GM18520 (cell line): ENCODE measurements around the gene FAM219A.
"Not testable (repeated sequence)": the region's sequence is repeated elsewhere in the genome, so short reads cannot be mapped to it uniquely, and the experiment has no call there.

Source experiments
- ATAC-seq: cut with Tn5 transposase; IDR thresholded peaks from one replicate; pipeline ENCODE4 v1.9.1; 2021; ENCODE audit not compliant: unreplicated experiment

FAM219A gene

GRCh38 chr9:34363619-34364351 lies 94.6 kb downstream of the FAM219A start:
- no peak for ATAC-seq

- no peak for ATAC-seq
These were observed 95.7 kb downstream of the FAM219A start for GRCh38 chr9:34362614-34363214.

DNA sequence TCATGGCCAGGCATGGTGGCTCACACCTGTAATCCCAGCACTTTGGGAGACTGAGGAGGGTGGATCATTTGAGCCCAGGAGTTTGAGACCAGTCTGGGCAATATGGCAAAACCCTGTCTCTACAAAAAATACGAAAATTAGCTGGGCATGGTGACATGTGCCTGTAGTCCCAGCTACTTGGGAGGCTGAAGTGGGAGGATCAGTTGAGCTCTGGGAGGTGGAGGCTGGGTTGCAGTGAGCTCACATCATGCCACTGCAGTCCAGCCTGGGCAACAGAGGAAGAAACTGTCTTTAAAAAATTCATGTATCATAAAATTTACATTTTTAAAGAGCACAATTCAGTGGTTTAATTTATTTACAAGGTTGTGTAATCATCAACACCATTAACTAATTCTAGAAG lies 105.4 kb downstream of the FAM219A start:
- not testable (repeated sequence) for ATAC-seq

- ATAC-seq = not testable (repeated sequence)
These were observed 106.2 kb downstream of the FAM219A start for GRCh38 chr9:34352122-34352652.

DNA sequence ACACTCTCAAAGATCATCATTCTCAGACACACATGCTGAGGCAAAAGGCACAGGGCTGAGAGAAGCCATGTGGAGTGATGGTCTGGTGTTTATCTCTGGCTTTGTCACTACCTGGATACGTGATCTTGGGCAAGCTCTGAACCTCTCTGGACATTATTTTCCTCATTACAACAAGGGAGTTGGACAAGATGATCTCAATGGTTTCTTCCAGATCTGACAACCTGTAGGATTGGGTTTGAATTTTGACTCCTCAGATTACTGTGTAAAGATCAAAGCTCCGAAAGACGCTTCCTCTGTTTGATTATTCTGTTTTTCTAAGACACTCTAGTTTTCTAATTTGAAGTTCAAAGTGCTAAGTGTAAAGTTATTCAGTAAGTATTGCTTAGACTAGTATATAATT lies 109.0 kb downstream of the FAM219A start:
- no peak for ATAC-seq
